ENCODE measurements around the gene PARM1.

Gene PARM1

GRCh38 chr4:74971862-74972261 lies 38.9 kb downstream of the PARM1 start:
- Histone ChIP-seq H3K4me1 (ENCODE audit: insufficient read depth, low read length, severe bottlenecking) (no peaks in the 10 kb centered on the region), H3K79me2 (ENCODE audit: insufficient read depth, low read length) (no peaks in the 10 kb centered on the region), H3K4me2 (ENCODE audit: low read length) (no peak overlapping the region), H2AFZ (ENCODE audit: low read length) (no peak overlapping the region), H3K9me3 (ENCODE audit: low read length) (no peaks in the 10 kb centered on the region), H3F3A (ENCODE audit: insufficient read depth, low read length) (no peaks in the 10 kb centered on the region), H4K20me1 (ENCODE audit: insufficient read depth, low read length) (no peaks in the 10 kb centered on the region), H3K9me2 (ENCODE audit: low read depth, low read length) (no peaks in the 10 kb centered on the region), H3K4me3 (ENCODE audit: low read depth, low read length, poor library complexity, severe bottlenecking) (no peak overlapping the region), H3K27me3 (ENCODE audit: insufficient read depth, low read length) (no peaks in the 10 kb centered on the region), H3K9ac (ENCODE audit: low read length) (no peak overlapping the region), H3K27ac (ENCODE audit: low read depth, low read length, poor library complexity, severe bottlenecking) (no peak overlapping the region), H3K36me3 (ENCODE audit: insufficient read depth, low read length) (no peaks in the 10 kb centered on the region)
- TF ChIP-seq CTCF (IDR thresholded peaks at IDR 0.05; ENCODE audit: low read length) (no peak), EZH2 (IDR thresholded peaks at IDR 0.05; ENCODE audit: borderline replicate concordance, low read length) (no peak)

- TF ChIP-seq EZH2 (IDR thresholded peaks at IDR 0.05; ENCODE audit: borderline replicate concordance, low read length) (no peak), CTCF (IDR thresholded peaks at IDR 0.05; ENCODE audit: low read length) (no peak)
- H3K4me2 ChIP-seq (ENCODE audit: low read length): no peak overlapping the region
- H3K4me1 ChIP-seq (ENCODE audit: insufficient read depth, low read length, severe bottlenecking): no peaks in the 10 kb centered on the region
- no peaks in the 10 kb centered on the region for H3K36me3 ChIP-seq (ENCODE audit: insufficient read depth, low read length)
- H3K4me3 ChIP-seq (ENCODE audit: low read depth, low read length, poor library complexity, severe bottlenecking): no peak overlapping the region
- no peaks in the 10 kb centered on the region for H3K27me3 ChIP-seq (ENCODE audit: insufficient read depth, low read length)
- H3K79me2 ChIP-seq (ENCODE audit: insufficient read depth, low read length): no peaks in the 10 kb centered on the region
- no peaks in the 10 kb centered on the region for H3F3A ChIP-seq (ENCODE audit: insufficient read depth, low read length)
- no peak overlapping the region for H2AFZ ChIP-seq (ENCODE audit: low read length)
- H3K9ac ChIP-seq (ENCODE audit: low read length): no peak overlapping the region
- H3K27ac ChIP-seq (ENCODE audit: low read depth, low read length, poor library complexity, severe bottlenecking): no peak overlapping the region
- no peaks in the 10 kb centered on the region for H3K9me2 ChIP-seq (ENCODE audit: low read depth, low read length)
- no peaks in the 10 kb centered on the region for H4K20me1 ChIP-seq (ENCODE audit: insufficient read depth, low read length)
- H3K9me3 ChIP-seq (ENCODE audit: low read length): no peaks in the 10 kb centered on the region
Measured at GRCh38 chr4:74975082-74975481, 42.2 kb downstream of the PARM1 start.

GRCh38 chr4:74975848-74976824 lies 43.2 kb downstream of the PARM1 start:
- Histone ChIP-seq H2AFZ (ENCODE audit: low read length) (no peak overlapping the region), H3K36me3 (ENCODE audit: insufficient read depth, low read length) (no peaks in the 10 kb centered on the region), H3F3A (ENCODE audit: insufficient read depth, low read length) (no peaks in the 10 kb centered on the region), H3K9ac (ENCODE audit: low read length) (no peak overlapping the region), H4K20me1 (ENCODE audit: insufficient read depth, low read length) (no peaks in the 10 kb centered on the region), H3K4me3 (ENCODE audit: low read depth, low read length, poor library complexity, severe bottlenecking) (no peak overlapping the region), H3K27me3 (ENCODE audit: insufficient read depth, low read length) (no peaks in the 10 kb centered on the region), H3K27ac (ENCODE audit: low read depth, low read length, poor library complexity, severe bottlenecking) (no peak overlapping the region), H3K9me2 (ENCODE audit: low read depth, low read length) (no peaks in the 10 kb centered on the region), H3K4me1 (ENCODE audit: insufficient read depth, low read length, severe bottlenecking) (no peaks in the 10 kb centered on the region), H3K4me2 (ENCODE audit: low read length) (no peak overlapping the region), H3K9me3 (ENCODE audit: low read length) (no peaks in the 10 kb centered on the region), H3K79me2 (ENCODE audit: insufficient read depth, low read length) (no peaks in the 10 kb centered on the region)
- no peak for TF ChIP-seq EZH2 (IDR thresholded peaks at IDR 0.05; ENCODE audit: borderline replicate concordance, low read length)
- TF ChIP-seq CTCF (IDR thresholded peaks at IDR 0.05; ENCODE audit: low read length): no peak

All from OCI-LY1 (cell line).